Sigmoid colon (tissue), 7 donors: ENCODE data around the gene FBXO38. TPM values are rescaled to one million over a fixed set of nuclear protein-coding genes. Genes with fewer than 3 reads are reported as not detected.
"Not testable (repeated sequence)": the region's sequence is repeated elsewhere in the genome, so short reads cannot be mapped to it uniquely, and the experiment has no call there.

ENCODE experiments used
- DNase-seq: peaks from one replicate; pipeline ENCODE4 v3.0.0-alpha.2; 2019
- H3K27ac ChIP-seq, 4 donors: fragments of 200-600 bp; sonication (generic); one replicate each; pipeline ENCODE4 v1.5.1; 2016 to 2019; ENCODE audit warnings: mild to moderate bottlenecking in 1 of 4
- H3K27me3 ChIP-seq, 3 donors: fragments of 200-600 bp; sonication (generic); one replicate each; pipeline ENCODE4 v1.5.1; 2019; ENCODE audit warnings: mild to moderate bottlenecking in 1 of 3
- H3K36me3 ChIP-seq, 4 donors: fragments of 200-600 bp; sonication (generic); one replicate each; pipeline ENCODE4 v1.5.1; 2016 to 2019
- H3K4me1 ChIP-seq, 4 donors: fragments of 200-600 bp; sonication (generic); one replicate each; pipeline ENCODE4 v1.5.1; 2017 to 2019
- H3K4me3 ChIP-seq, 4 donors: fragments of 200-600 bp; sonication (generic); one replicate each; pipeline ENCODE4 v1.5.1; 2017 to 2019; ENCODE audit warnings: mild to moderate bottlenecking in 2 of 4, moderate library complexity in 1 of 4
- H3K9me3 ChIP-seq, 4 donors: fragments of 200-600 bp in 3 of 4; sonication (generic) in 3 of 4; one replicate each; pipeline versions ENCODE4 v1.5.1 to v1.6.1; 2013 to 2019
- EP300 ChIP-seq, 4 donors: sonication (generic); formaldehyde crosslinking; IDR thresholded peaks; one replicate each; pipeline ENCODE4 v1.6.1; 2017; ENCODE audit warnings: antibody characterized with exemption in 4 of 4
- POLR2A ChIP-seq, 2 donors: fragments of 450-650 bp; IDR thresholded peaks; one replicate each; pipeline ENCODE4 v1.6.1; 2016; ENCODE audit warnings: antibody characterized with exemption in 2 of 2, mild to moderate bottlenecking in 2 of 2, moderate library complexity in 2 of 2
- POLR2AphosphoS5 ChIP-seq, 4 donors: sonication (generic); formaldehyde crosslinking; IDR thresholded peaks; one replicate each; pipeline ENCODE4 v1.6.1; 2017; ENCODE audit warnings: antibody characterized with exemption in 4 of 4
- WGBS, 2 donors: extraction: QIAGEN DNeasy Blood & Tissue Kit; methylation state at CpG; one replicate each; pipeline ENCODE4 v1.1.7; 2013; 5-methylcytosine and 5-hydroxymethylcytosine counted together
- intact Hi-C: fragments of 100-400 bp; cut with DNase I; formaldehyde crosslinking; loops from one replicate; pipeline ENCODE4 v1.15.1; 2023
- polyA plus RNA-seq, 3 donors: library from polyadenylated mRNA; stranded (reverse); fragments of 200-250 nt; gene quantifications; one replicate each; pipeline ENCODE4 v1.2.3, GENCODE V29; 2013
- total RNA-seq, 4 donors: library from RNA; depleted of rRNA; stranded (reverse); fragments of >200 nt; gene quantifications; one replicate each; pipeline ENCODE4 v1.1.0, GENCODE V29; 2016
- TF ChIP-seq, protein P1 (sequence below), 4 experiments: fragments of 450-650 bp in 3 of 4; fragments of 200-600 bp in 1 of 4; IDR thresholded peaks; one replicate each; pipeline ENCODE4 v1.5.1; 2016 to 2019; ENCODE audit warnings: antibody characterized with exemption in 4 of 4, mild to moderate bottlenecking in 3 of 4, moderate library complexity in 2 of 4
- donor health status: healthy with polysubstance abuse.
- donor health status: Bipolar disorder and iron deficiency.
- donor health status: healthy.

FBXO38 gene
- total and polyA plus RNA-seq, 7 donors = 11.4 to 59.6 (median 46.0) TPM

DNA sequence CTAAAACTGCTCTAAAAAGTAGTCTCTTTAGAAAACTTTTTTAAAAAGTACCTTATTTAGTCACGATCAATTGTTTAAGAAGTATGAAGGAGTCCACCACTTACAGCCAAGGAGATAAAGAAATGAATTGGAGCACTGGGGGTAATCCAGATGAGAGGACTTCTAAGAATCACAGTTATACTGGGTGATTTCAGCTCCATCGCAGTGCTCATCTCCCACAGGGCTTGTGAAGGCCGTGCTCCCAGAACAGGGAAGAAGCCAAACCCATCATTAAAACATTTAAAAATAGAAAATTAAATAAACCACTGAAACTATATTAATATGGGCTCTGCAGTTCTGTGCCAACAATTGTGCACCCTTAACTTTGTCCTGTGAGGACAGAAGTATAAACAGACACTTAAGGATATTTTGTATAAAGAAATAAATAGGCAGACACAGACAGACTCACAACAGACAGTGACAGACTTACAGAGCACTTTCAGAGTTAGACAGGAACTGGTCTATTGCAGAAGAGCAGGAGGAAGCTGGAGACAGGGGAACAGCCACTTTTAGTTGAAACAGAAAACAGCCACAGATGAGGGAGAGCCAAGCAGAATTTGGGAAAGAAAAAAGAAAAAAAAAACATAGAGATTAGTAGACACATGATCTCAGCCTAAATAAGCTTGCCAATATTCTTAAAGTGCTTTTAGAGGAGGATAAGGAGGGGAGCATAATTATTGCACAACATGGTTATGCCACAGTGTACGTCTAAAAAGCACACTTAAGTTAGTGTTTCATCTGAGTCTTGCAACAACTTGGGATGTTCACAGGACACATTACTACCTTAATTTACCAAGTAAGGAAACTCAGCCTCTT is 81.8 kb downstream of the FBXO38 start:
- no peaks in the 10 kb centered on the region for H3K9me3 ChIP-seq
- H3K4me1 ChIP-seq = peaks cover 0 to 34% (median 22%) of the 10 kb centered on the region in 4 donors
- TF ChIP-seq POLR2AphosphoS5 (IDR thresholded peaks at IDR 0.05) (no peak), POLR2A (IDR thresholded peaks at IDR 0.05) (no peak), EP300 (IDR thresholded peaks at IDR 0.05) (no peak)
- TF ChIP-seq, protein P1, sequence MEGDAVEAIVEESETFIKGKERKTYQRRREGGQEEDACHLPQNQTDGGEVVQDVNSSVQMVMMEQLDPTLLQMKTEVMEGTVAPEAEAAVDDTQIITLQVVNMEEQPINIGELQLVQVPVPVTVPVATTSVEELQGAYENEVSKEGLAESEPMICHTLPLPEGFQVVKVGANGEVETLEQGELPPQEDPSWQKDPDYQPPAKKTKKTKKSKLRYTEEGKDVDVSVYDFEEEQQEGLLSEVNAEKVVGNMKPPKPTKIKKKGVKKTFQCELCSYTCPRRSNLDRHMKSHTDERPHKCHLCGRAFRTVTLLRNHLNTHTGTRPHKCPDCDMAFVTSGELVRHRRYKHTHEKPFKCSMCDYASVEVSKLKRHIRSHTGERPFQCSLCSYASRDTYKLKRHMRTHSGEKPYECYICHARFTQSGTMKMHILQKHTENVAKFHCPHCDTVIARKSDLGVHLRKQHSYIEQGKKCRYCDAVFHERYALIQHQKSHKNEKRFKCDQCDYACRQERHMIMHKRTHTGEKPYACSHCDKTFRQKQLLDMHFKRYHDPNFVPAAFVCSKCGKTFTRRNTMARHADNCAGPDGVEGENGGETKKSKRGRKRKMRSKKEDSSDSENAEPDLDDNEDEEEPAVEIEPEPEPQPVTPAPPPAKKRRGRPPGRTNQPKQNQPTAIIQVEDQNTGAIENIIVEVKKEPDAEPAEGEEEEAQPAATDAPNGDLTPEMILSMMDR (IDR thresholded peaks at IDR 0.05) = no peak
- H3K27ac ChIP-seq = peak overlapping the region in 3 of 4 donors; percentile 42 to 60 (median 60)
- no peak overlapping the region for H3K4me3 ChIP-seq
- H3K27me3 ChIP-seq = no peaks in the 10 kb centered on the region
- intact Hi-C loops = loop anchor here (5.0 kb wide), 1 partner anchor 97 kb away; no protein-coding TSS in a partner anchor
- WGBS, 2 donors = 72 to 76% methylated on average over 4 of the region's 4 CpGs
- no peak for DNase-seq
- H3K36me3 ChIP-seq = no peaks in the 10 kb centered on the region

DNA sequence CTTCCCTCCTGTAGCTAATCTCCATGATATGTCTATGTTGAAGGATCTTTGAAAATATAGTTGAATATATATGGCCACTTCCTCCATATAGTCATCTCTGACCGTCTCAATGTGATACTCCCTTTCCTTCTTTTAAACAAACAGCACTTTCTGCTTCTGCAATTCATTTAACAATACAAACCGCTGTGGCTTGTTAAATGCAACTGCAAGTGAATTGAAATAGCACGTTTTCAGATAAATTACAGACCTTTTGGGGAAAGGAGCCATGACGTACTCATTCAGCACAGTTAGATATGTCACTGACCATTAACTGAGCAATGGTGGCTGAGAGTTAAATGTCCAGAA is 82.5 kb downstream of the FBXO38 start:
- intact Hi-C loops = loop anchor here (5.0 kb wide), 1 partner anchor 96 kb away; no protein-coding TSS in a partner anchor
- Histone ChIP-seq H3K27me3 (no peaks in the 10 kb centered on the region), H3K9me3 (no peaks in the 10 kb centered on the region), H3K27ac (peak overlapping the region in 3 of 4 donors; percentile 42 to 60 (median 60)), H3K36me3 (no peaks in the 10 kb centered on the region), H3K4me1 (peaks cover 0 to 34% (median 22%) of the 10 kb centered on the region in 4 donors), H3K4me3 (no peak overlapping the region)
- WGBS, 2 donors = 71 to 79% methylated on average over 4 of the region's 4 CpGs
- no peak for TF ChIP-seq POLR2A (IDR thresholded peaks at IDR 0.05)
- no peak for TF ChIP-seq EP300 (IDR thresholded peaks at IDR 0.05)
- TF ChIP-seq, protein P1 (IDR thresholded peaks at IDR 0.05) = no peak
- TF ChIP-seq POLR2AphosphoS5 (IDR thresholded peaks at IDR 0.05) = no peak
- DNase-seq = no peak

DNA sequence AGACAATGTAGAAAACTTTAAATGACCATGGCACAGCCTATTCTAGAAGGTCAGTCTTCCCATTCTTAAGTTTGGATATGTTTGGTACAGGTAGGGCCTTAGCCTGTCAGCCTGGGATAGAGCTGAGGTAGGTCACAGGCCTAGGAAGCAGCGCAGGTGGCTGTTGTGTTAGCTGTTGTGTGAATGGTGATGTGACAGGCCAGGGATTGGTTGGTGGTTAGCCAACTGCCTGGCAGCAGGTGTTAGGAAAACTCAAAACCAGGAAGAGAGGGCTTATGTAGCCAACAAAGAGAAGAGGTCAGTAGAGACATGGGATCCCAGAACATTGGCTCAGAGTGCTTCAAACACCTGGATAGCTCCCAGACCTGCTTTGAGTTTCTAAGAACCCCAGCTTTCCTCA is 84.2 kb downstream of the FBXO38 start:
- peak overlapping the region in 2 of 4 donors; percentile 29 to 65 for H3K27ac ChIP-seq
- no peaks in the 10 kb centered on the region for H3K36me3 ChIP-seq
- H3K4me1 ChIP-seq = peaks cover 0 to 34% (median 22%) of the 10 kb centered on the region in 4 donors
- no peak overlapping the region for H3K4me3 ChIP-seq
- WGBS, 2 donors = 93 to 95% methylated on average over 1 of the region's 1 CpG
- H3K9me3 ChIP-seq = no peaks in the 10 kb centered on the region
- TF ChIP-seq EP300 (IDR thresholded peaks at IDR 0.05) = no peak
- TF ChIP-seq, protein P1 (IDR thresholded peaks at IDR 0.05) = no peak
- no peaks in the 10 kb centered on the region for H3K27me3 ChIP-seq
- no peak for DNase-seq
- intact Hi-C loops = loop anchor here (5.0 kb wide), 1 partner anchor 94 kb away; no protein-coding TSS in a partner anchor

DNA sequence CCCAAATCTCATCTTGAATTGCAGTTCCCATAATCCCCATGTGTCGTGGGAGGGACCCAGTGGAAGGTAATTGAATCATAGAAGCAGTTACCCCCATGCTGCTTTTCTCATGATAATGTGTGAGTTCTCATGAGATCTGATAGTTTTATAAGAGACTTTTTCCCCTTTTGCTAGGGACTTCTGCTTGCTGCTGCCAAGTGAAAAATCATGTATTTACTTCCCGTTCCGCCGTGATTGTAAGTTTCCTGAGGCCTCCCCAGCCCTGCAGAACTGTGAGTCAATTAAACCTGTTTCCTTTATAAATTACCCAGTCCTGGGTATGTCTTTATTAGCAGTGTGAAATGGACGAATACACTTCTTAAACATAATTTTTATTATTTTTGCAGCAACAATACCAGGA is 85.0 kb downstream of the FBXO38 start:
- 76 to 84% methylated on average over 5 of the region's 5 CpGs for WGBS, 2 donors
- H3K9me3 ChIP-seq, H3K4me3 ChIP-seq, H3K36me3 ChIP-seq, H3K27me3 ChIP-seq, DNase-seq: not testable (repeated sequence)
- intact Hi-C loops = loop anchor here (5.0 kb wide), 1 partner anchor 94 kb away; no protein-coding TSS in a partner anchor
- Histone ChIP-seq H3K27ac (peak overlapping the region; percentile 11 to 65 (median 29)), H3K4me1 (peaks cover 0 to 34% (median 22%) of the 10 kb centered on the region in 4 donors)

DNA sequence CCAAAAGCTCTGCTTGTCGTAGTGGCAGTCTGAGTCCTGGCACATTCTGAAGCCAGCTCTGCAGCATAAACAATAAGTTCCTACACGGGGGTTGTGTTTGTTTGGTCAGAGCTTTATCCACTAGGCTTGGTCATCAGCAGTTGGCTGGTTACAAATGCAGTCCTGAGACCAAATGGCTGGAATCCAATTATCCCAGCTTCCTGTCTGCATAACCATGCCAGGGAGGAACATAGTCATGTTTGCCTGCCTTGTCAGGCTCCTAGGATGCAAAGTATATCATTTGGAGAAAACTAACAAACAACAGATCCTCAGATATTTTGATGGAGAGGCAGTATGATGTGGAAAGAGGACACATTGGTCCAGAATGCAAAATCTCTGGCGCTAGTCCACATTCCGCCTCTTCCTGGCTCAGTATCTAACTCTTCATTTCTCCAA is 85.8 kb downstream of the FBXO38 start:
- Histone ChIP-seq H3K4me1 (peaks cover 0 to 31% (median 20%) of the 10 kb centered on the region in 4 donors), H3K36me3 (no peaks in the 10 kb centered on the region), H3K9me3 (no peaks in the 10 kb centered on the region), H3K27ac (peak overlapping the region; percentile 11 to 65 (median 29)), H3K27me3 (no peaks in the 10 kb centered on the region), H3K4me3 (no peak overlapping the region)
- TF ChIP-seq, protein P1 (IDR thresholded peaks at IDR 0.05) = no peak
- TF ChIP-seq POLR2AphosphoS5 (IDR thresholded peaks at IDR 0.05) = peak in 2 of 4 donors; percentile 16 to 25
- intact Hi-C loops = loop anchor here (5.0 kb wide), 1 partner anchor 93 kb away; no protein-coding TSS in a partner anchor
- 53 to 69% methylated on average over 4 of the region's 4 CpGs for WGBS, 2 donors
- DNase-seq = peak; percentile 66
